HPDE6-E6E7 (cell line): ENCODE results near the gene NPDC1.

Experiments used
- DNase-seq: peaks from one replicate; pipeline ENCODE4 v3.0.0; 2011; ENCODE audit warnings: missing footprints; ENCODE audit errors: extremely low spot score

The NPDC1 gene

GRCh38 chr9:137026384-137026783, 19.6 kb downstream of the NPDC1 start:
- DNase-seq = no peak

- no peak for DNase-seq
Observed at GRCh38 chr9:137025517-137025966, 20.4 kb downstream of the NPDC1 start.

GRCh38 chr9:137023583-137023991, 22.4 kb downstream of the NPDC1 start:
- no peak for DNase-seq

GRCh38 chr9:137023157-137023556, 22.8 kb downstream of the NPDC1 start:
- DNase-seq = no peak

- DNase-seq = no peak
Observed at GRCh38 chr9:137022662-137023008, 23.3 kb downstream of the NPDC1 start.

GRCh38 chr9:137021979-137022661, 23.9 kb downstream of the NPDC1 start:
- DNase-seq = no peak

GRCh38 chr9:137021568-137021978, 24.4 kb downstream of the NPDC1 start:
- DNase-seq = no peak

- DNase-seq = no peak
Observed at GRCh38 chr9:137020771-137021567, 25.0 kb downstream of the NPDC1 start.

GRCh38 chr9:137019891-137020683, 25.9 kb downstream of the NPDC1 start:
- DNase-seq = no peak

- no peak for DNase-seq
Observed at GRCh38 chr9:137018761-137019559, 27.0 kb downstream of the NPDC1 start.

- DNase-seq = no peak
Observed at GRCh38 chr9:137017791-137018497, 28.0 kb downstream of the NPDC1 start.

GRCh38 chr9:137017071-137017470, 28.9 kb downstream of the NPDC1 start:
- no peak for DNase-seq

- no peak for DNase-seq
Observed at GRCh38 chr9:137016436-137016835, 29.5 kb downstream of the NPDC1 start.

GRCh38 chr9:137015976-137016375, 30.0 kb downstream of the NPDC1 start:
- DNase-seq = no peak

- no peak for DNase-seq
Observed at GRCh38 chr9:137015540-137015930, 30.4 kb downstream of the NPDC1 start.

- DNase-seq = no peak
Observed at GRCh38 chr9:137014776-137015539, 31.0 kb downstream of the NPDC1 start.

- no peak for DNase-seq
Observed at GRCh38 chr9:137014166-137014565, 31.8 kb downstream of the NPDC1 start.

- DNase-seq = no peak
Observed at GRCh38 chr9:137013571-137013940, 32.4 kb downstream of the NPDC1 start.

GRCh38 chr9:137012694-137013570, 33.0 kb downstream of the NPDC1 start:
- DNase-seq = no peak
